Stimulated activated naive B cell treated with anti-CD40 and anti-IgM and Interleukin-4, amounts not matched to agents 10 μg/mL and 1 μg/mL and 100 μg/mL, for 72 hours (primary cell): ENCODE data around the gene HOXD8.

ENCODE experiments used
- ATAC-seq, 2 donors: fragments of 150-1000 bp; cut with Tn5 transposase; replicated peaks; 2 replicates each; pipeline ENCODE4 v1.10.0; 2021; ENCODE audit warnings: moderate library complexity in 1 of 2
- DNase-seq: peaks from one replicate; pipeline ENCODE4 v3.0.0; 2021
- H3K27ac Mint-ChIP-seq: one replicate; pipeline ENCODE4 v1.8.0; 2022; ENCODE audit warnings: mild to moderate bottlenecking, mixed read lengths
- H3K27me3 Mint-ChIP-seq, 2 donors: one replicate each; pipeline ENCODE4 v1.8.0; 2022; ENCODE audit warnings: mixed read lengths in 2 of 2
- H3K36me3 Mint-ChIP-seq, 2 donors: one replicate each; pipeline ENCODE4 v1.8.0; 2022; ENCODE audit warnings: mixed read lengths in 2 of 2, mild to moderate bottlenecking in 1 of 2
- H3K4me1 Mint-ChIP-seq, 2 donors: one replicate each; pipeline ENCODE4 v1.8.0; 2022; ENCODE audit warnings: mixed read lengths in 2 of 2, mild to moderate bottlenecking in 1 of 2
- H3K4me3 Mint-ChIP-seq, 2 donors: one replicate each; pipeline ENCODE4 v1.8.0; 2022; ENCODE audit warnings: mild to moderate bottlenecking in 2 of 2, mixed read lengths in 2 of 2, moderate library complexity in 1 of 2
- H3K9me3 Mint-ChIP-seq, 2 donors: one replicate each; pipeline ENCODE4 v1.8.0; 2022; ENCODE audit warnings: mixed read lengths in 2 of 2, mild to moderate bottlenecking in 1 of 2

The HOXD8 gene

GRCh38 chr2:176131848-176132158, 2.3 kb downstream of the HOXD8 start:
- peaks cover 67 to 78% of the 10 kb centered on the region in 2 donors for H3K27me3 Mint-ChIP-seq
- peaks cover 1 to 10% of the 10 kb centered on the region in 2 donors for H3K36me3 Mint-ChIP-seq
- peaks cover 2 to 4% of the 10 kb centered on the region in 2 donors for H3K9me3 Mint-ChIP-seq
- H3K4me3 Mint-ChIP-seq: no peak overlapping the region
- ATAC-seq (no peak), DNase-seq (no peak)
- H3K4me1 Mint-ChIP-seq: peaks cover 21 to 46% of the 10 kb centered on the region in 2 donors
- H3K27ac Mint-ChIP-seq: no peak overlapping the region

GRCh38 chr2:176132205-176133171, 3.0 kb downstream of the HOXD8 start:
- peak overlapping the region; percentile 48 to 74 for H3K4me3 Mint-ChIP-seq
- H3K27me3 Mint-ChIP-seq: peaks cover 67 to 84% of the 10 kb centered on the region in 2 donors
- DNase-seq (no peak), ATAC-seq (no peak)
- H3K27ac Mint-ChIP-seq: peak overlapping the region; percentile 15
- peaks cover 2 to 4% of the 10 kb centered on the region in 2 donors for H3K9me3 Mint-ChIP-seq
- peaks cover 1 to 10% of the 10 kb centered on the region in 2 donors for H3K36me3 Mint-ChIP-seq
- H3K4me1 Mint-ChIP-seq: peaks cover 22 to 46% of the 10 kb centered on the region in 2 donors

GRCh38 chr2:176133389-176133788, 3.9 kb downstream of the HOXD8 start:
- Mint-ChIP-seq H3K27me3 (peaks cover 66 to 84% of the 10 kb centered on the region in 2 donors), H3K27ac (no peak overlapping the region), H3K4me3 (no peak overlapping the region), H3K9me3 (peaks cover 4% of the 10 kb centered on the region in 2 donors), H3K4me1 (peaks cover 22 to 41% of the 10 kb centered on the region in 2 donors), H3K36me3 (peaks cover 3 to 12% of the 10 kb centered on the region in 2 donors)
- DNase-seq (no peak), ATAC-seq (no peak)

- Mint-ChIP-seq H3K27me3 (peaks cover 67 to 84% of the 10 kb centered on the region in 2 donors), H3K4me3 (no peak overlapping the region), H3K36me3 (peaks cover 4 to 12% of the 10 kb centered on the region in 2 donors), H3K4me1 (peaks cover 19 to 37% of the 10 kb centered on the region in 2 donors), H3K27ac (no peak overlapping the region), H3K9me3 (peaks cover 4 to 5% of the 10 kb centered on the region in 2 donors)
- no peak for DNase-seq
- ATAC-seq: no peak
Observed at GRCh38 chr2:176134035-176134434, 4.5 kb downstream of the HOXD8 start.

- H3K4me3 Mint-ChIP-seq: no peak overlapping the region
- ATAC-seq: no peak
- H3K27ac Mint-ChIP-seq: peak overlapping the region; percentile 56
- peaks cover 4 to 6% of the 10 kb centered on the region in 2 donors for H3K9me3 Mint-ChIP-seq
- peaks cover 19 to 32% of the 10 kb centered on the region in 2 donors for H3K4me1 Mint-ChIP-seq
- DNase-seq: no peak
- H3K36me3 Mint-ChIP-seq: peaks cover 4 to 11% of the 10 kb centered on the region in 2 donors
- peaks cover 69 to 89% of the 10 kb centered on the region in 2 donors for H3K27me3 Mint-ChIP-seq
Observed at GRCh38 chr2:176135035-176135440, 5.5 kb downstream of the HOXD8 start.

- Mint-ChIP-seq H3K27me3 (peaks cover 69 to 90% of the 10 kb centered on the region in 2 donors), H3K4me3 (peak overlapping the region in 1 of 2 donors; percentile 10), H3K36me3 (peaks cover 4 to 11% of the 10 kb centered on the region in 2 donors), H3K9me3 (peaks cover 4 to 6% of the 10 kb centered on the region in 2 donors), H3K4me1 (peaks cover 19 to 31% of the 10 kb centered on the region in 2 donors), H3K27ac (peak overlapping the region; percentile 11)
- ATAC-seq (no peak), DNase-seq (no peak)
Observed at GRCh38 chr2:176136374-176137251, 7.1 kb downstream of the HOXD8 start.

- Mint-ChIP-seq H3K4me1 (peaks cover 18 to 29% of the 10 kb centered on the region in 2 donors), H3K4me3 (peak overlapping the region in 1 of 2 donors; percentile 6), H3K27ac (no peak overlapping the region), H3K36me3 (peaks cover 4 to 11% of the 10 kb centered on the region in 2 donors), H3K9me3 (peaks cover 4 to 6% of the 10 kb centered on the region in 2 donors), H3K27me3 (peaks cover 68 to 93% of the 10 kb centered on the region in 2 donors)
- no peak for ATAC-seq
- DNase-seq: no peak
Observed at GRCh38 chr2:176137252-176137580, 7.7 kb downstream of the HOXD8 start.

- H3K4me3 Mint-ChIP-seq: no peak overlapping the region
- H3K9me3 Mint-ChIP-seq: peaks cover 4 to 5% of the 10 kb centered on the region in 2 donors
- ATAC-seq: no peak
- peaks cover 15 to 25% of the 10 kb centered on the region in 2 donors for H3K4me1 Mint-ChIP-seq
- no peak for DNase-seq
- peaks cover 64 to 93% of the 10 kb centered on the region in 2 donors for H3K27me3 Mint-ChIP-seq
- peaks cover 3 to 8% of the 10 kb centered on the region in 2 donors for H3K36me3 Mint-ChIP-seq
- no peak overlapping the region for H3K27ac Mint-ChIP-seq
Observed at GRCh38 chr2:176137906-176138305, 8.4 kb downstream of the HOXD8 start.

- Mint-ChIP-seq H3K4me3 (peak overlapping the region in 1 of 2 donors; percentile 43), H3K4me1 (peaks cover 15 to 25% of the 10 kb centered on the region in 2 donors), H3K27me3 (peaks cover 64 to 93% of the 10 kb centered on the region in 2 donors), H3K9me3 (peaks cover 4% of the 10 kb centered on the region in 2 donors), H3K27ac (peak overlapping the region; percentile 33), H3K36me3 (peaks cover 3 to 8% of the 10 kb centered on the region in 2 donors)
- DNase-seq: no peak
- ATAC-seq: no peak
Observed at GRCh38 chr2:176138526-176138922, 9.0 kb downstream of the HOXD8 start.

- peaks cover 15 to 25% of the 10 kb centered on the region in 2 donors for H3K4me1 Mint-ChIP-seq
- peaks cover 63 to 93% of the 10 kb centered on the region in 2 donors for H3K27me3 Mint-ChIP-seq
- H3K9me3 Mint-ChIP-seq: peaks cover 4% of the 10 kb centered on the region in 2 donors
- peak overlapping the region; percentile 33 for H3K27ac Mint-ChIP-seq
- no peak for DNase-seq
- peaks cover 3 to 8% of the 10 kb centered on the region in 2 donors for H3K36me3 Mint-ChIP-seq
- H3K4me3 Mint-ChIP-seq: peak overlapping the region; percentile 9 to 11
- ATAC-seq: no peak
Observed at GRCh38 chr2:176138923-176139660, 9.6 kb downstream of the HOXD8 start.

- no peak overlapping the region for H3K27ac Mint-ChIP-seq
- no peak for DNase-seq
- H3K4me1 Mint-ChIP-seq: peaks cover 15 to 25% of the 10 kb centered on the region in 2 donors
- peak overlapping the region in 1 of 2 donors; percentile 48 for H3K4me3 Mint-ChIP-seq
- no peak for ATAC-seq
- peaks cover 3 to 8% of the 10 kb centered on the region in 2 donors for H3K36me3 Mint-ChIP-seq
- peaks cover 4% of the 10 kb centered on the region in 2 donors for H3K9me3 Mint-ChIP-seq
- H3K27me3 Mint-ChIP-seq: peaks cover 61 to 91% of the 10 kb centered on the region in 2 donors
Observed at GRCh38 chr2:176139661-176140512, 10.4 kb downstream of the HOXD8 start.

GRCh38 chr2:176140513-176141317, 11.2 kb downstream of the HOXD8 start:
- Mint-ChIP-seq H3K9me3 (peaks cover 3 to 4% of the 10 kb centered on the region in 2 donors), H3K27me3 (peaks cover 60 to 91% of the 10 kb centered on the region in 2 donors), H3K4me1 (peaks cover 13 to 19% of the 10 kb centered on the region in 2 donors), H3K27ac (no peak overlapping the region), H3K36me3 (peaks cover 3 to 5% of the 10 kb centered on the region in 2 donors), H3K4me3 (peak overlapping the region in 1 of 2 donors; percentile 48)
- peak; percentile 59 to 63 for ATAC-seq
- peak; percentile 21 for DNase-seq
